HG02938 (cell line): ENCODE data around the gene RNF214.
"Not testable (repeated sequence)": the region's sequence is repeated elsewhere in the genome, so short reads cannot be mapped to it uniquely, and the experiment has no call there.

Source experiments
- ATAC-seq: cut with Tn5 transposase; IDR thresholded peaks from one replicate; pipeline ENCODE4 v1.9.1; 2021; ENCODE audit warnings: mild to moderate bottlenecking, moderate library complexity; ENCODE audit not compliant: unreplicated experiment

The RNF214 gene

GRCh38 chr11:117197516-117198456 is 34.7 kb upstream of the RNF214 start:
- no peak for ATAC-seq

GRCh38 chr11:117198613-117199012 is 33.9 kb upstream of the RNF214 start:
- ATAC-seq, result no peak

- no peak for ATAC-seq
These were observed 33.2 kb upstream of the RNF214 start, which contains the start of gene TAGLN for GRCh38 chr11:117199053-117199915. TAGLN (plus strand) TSS chr11:117199370; CDS start chr11:117203014, 3,644 bp downstream.

GRCh38 chr11:117199916-117200812 is 32.3 kb upstream of the RNF214 start:
- ATAC-seq, result no peak

GRCh38 chr11:117200813-117201657 is 31.4 kb upstream of the RNF214 start:
- no peak for ATAC-seq

GRCh38 chr11:117201658-117202305 is 30.7 kb upstream of the RNF214 start:
- no peak for ATAC-seq

- no peak for ATAC-seq
These were observed 29.9 kb upstream of the RNF214 start for GRCh38 chr11:117202386-117203068.

GRCh38 chr11:117203069-117203407 is 29.4 kb upstream of the RNF214 start:
- no peak for ATAC-seq

GRCh38 chr11:117204283-117205080 is 28.0 kb upstream of the RNF214 start:
- no peak for ATAC-seq

GRCh38 chr11:117205211-117205818 is 27.2 kb upstream of the RNF214 start:
- no peak for ATAC-seq

- ATAC-seq, result not testable (repeated sequence)
These were observed 26.4 kb upstream of the RNF214 start for GRCh38 chr11:117206111-117206510.

GRCh38 chr11:117206859-117207258 is 25.6 kb upstream of the RNF214 start:
- ATAC-seq, result not testable (repeated sequence)

GRCh38 chr11:117207481-117207880 is 25.0 kb upstream of the RNF214 start:
- not testable (repeated sequence) for ATAC-seq

GRCh38 chr11:117208710-117209109 is 23.8 kb upstream of the RNF214 start:
- ATAC-seq, result not testable (repeated sequence)

- not testable (repeated sequence) for ATAC-seq
These were observed 22.9 kb upstream of the RNF214 start for GRCh38 chr11:117209351-117210125.

GRCh38 chr11:117210620-117211019 is 21.9 kb upstream of the RNF214 start:
- ATAC-seq, result no peak
